ENCODE data around the gene PEX16. TPM values are rescaled to one million over a fixed set of nuclear protein-coding genes. Genes with fewer than 3 reads are reported as not detected.
A peak's percentile ranks its signal among the peaks of the same experiment; 100 is the strongest.

Gene PEX16
- total and polyA plus RNA-seq, 2 of the 13 experiments (the other 11 are each of a cell fraction or from before 2014, with no cell fraction given) = 12.5 to 21.8 TPM

DNA sequence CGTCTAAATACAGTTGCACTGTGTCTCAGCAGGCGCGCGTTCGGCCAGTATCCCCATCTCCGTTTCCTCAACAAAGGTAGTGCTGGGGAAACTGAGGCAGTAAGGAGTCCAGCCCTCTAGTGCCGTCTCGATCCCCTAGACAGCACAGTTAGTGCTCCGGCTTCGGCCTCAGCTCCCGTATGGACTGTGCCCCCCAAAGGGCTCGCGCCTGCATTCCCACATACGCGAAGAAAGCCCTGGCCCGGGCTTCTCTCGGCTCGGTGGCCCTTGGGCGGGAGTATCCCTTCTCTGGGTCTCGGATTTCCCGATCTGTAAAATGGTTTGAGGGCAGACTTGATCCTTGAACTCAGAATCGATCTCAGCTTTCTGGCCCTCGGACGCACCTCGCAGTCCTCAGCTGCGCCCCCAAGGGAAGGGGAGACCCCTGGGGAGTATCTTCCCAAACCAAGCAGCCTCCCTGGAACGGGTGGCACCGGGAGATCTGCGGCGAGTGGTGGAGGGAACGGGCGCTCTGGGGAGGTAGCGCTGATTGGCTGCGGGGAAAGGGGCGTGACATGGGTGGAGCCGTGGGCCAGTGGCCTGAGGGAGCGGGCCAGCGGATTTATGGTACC is 759 bp upstream of the PEX16 start (continued):
- no peak; the same call in 1 of the 2 replicates for TF ChIP-seq HDAC1 (CRISPR knock-in tag; IDR thresholded peaks at IDR 0.05)
- peak; percentile 27; the same call in 1 of the 2 replicates for TF ChIP-seq ZNF614 (CRISPR knock-in tag; IDR thresholded peaks at IDR 0.05; ENCODE audit: borderline replicate concordance)
- no peak for TF ChIP-seq ZEB1 (IDR thresholded peaks at IDR 0.05; ENCODE audit: insufficient replicate concordance, low read depth)
- no peak for TF ChIP-seq STAT5B (CRISPR knock-in tag; IDR thresholded peaks at IDR 0.05)
- TF ChIP-seq ZNF878 (CRISPR knock-in tag; IDR thresholded peaks at IDR 0.05) = no peak
- peak; percentile 31; the same call in 1 of the 2 replicates for TF ChIP-seq ZNF563 (CRISPR knock-in tag; IDR thresholded peaks at IDR 0.05)
- 0 out of 2 replicates have a peak, but pooled peaks have one; percentile 44 for TF ChIP-seq REL (CRISPR knock-in tag; conservative IDR thresholded peaks at IDR 0.05)
- TF ChIP-seq TGIF2 (CRISPR knock-in tag; IDR thresholded peaks at IDR 0.05) = peak; percentile 22; the same call in 1 of the 2 replicates
- TF ChIP-seq ZNF329 (CRISPR knock-in tag; IDR thresholded peaks at IDR 0.05; ENCODE audit: low read depth) = no peak
- peak; percentile 42; the same call in 1 of the 2 replicates for TF ChIP-seq HES4 (CRISPR knock-in tag; IDR thresholded peaks at IDR 0.05; ENCODE audit: borderline replicate concordance)
- TF ChIP-seq, protein P1, sequence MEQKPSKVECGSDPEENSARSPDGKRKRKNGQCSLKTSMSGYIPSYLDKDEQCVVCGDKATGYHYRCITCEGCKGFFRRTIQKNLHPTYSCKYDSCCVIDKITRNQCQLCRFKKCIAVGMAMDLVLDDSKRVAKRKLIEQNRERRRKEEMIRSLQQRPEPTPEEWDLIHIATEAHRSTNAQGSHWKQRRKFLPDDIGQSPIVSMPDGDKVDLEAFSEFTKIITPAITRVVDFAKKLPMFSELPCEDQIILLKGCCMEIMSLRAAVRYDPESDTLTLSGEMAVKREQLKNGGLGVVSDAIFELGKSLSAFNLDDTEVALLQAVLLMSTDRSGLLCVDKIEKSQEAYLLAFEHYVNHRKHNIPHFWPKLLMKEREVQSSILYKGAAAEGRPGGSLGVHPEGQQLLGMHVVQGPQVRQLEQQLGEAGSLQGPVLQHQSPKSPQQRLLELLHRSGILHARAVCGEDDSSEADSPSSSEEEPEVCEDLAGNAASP (CRISPR knock-in tag; IDR thresholded peaks at IDR 0.05; ENCODE audit: borderline replicate concordance) = no peak
- peak; percentile 45 for TF ChIP-seq U2AF1 (optimal IDR thresholded peaks at IDR 0.05; ENCODE audit: low read depth, low read length)
- TF ChIP-seq POLR2AphosphoS5 (IDR thresholded peaks at IDR 0.05; ENCODE audit: low read depth, low read length) = peak; percentile 88
- TF ChIP-seq NCOA1 (CRISPR knock-in tag; IDR thresholded peaks at IDR 0.05) = no peak
- TF ChIP-seq, protein P2, sequence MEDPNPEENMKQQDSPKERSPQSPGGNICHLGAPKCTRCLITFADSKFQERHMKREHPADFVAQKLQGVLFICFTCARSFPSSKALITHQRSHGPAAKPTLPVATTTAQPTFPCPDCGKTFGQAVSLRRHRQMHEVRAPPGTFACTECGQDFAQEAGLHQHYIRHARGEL (CRISPR knock-in tag; IDR thresholded peaks at IDR 0.05) = 0 out of 2 replicates have a peak, but pooled peaks have one; percentile 80
- TF ChIP-seq SIN3A (IDR thresholded peaks at IDR 0.05; ENCODE audit: borderline replicate concordance, low read depth, low read length) = peak; percentile 74; the same call in 1 of the 2 replicates
- no peak; the same call in 1 of the 2 replicates for TF ChIP-seq KLF6 (CRISPR knock-in tag; IDR thresholded peaks at IDR 0.05)
- no peak for TF ChIP-seq ZNF326 (CRISPR knock-in tag; IDR thresholded peaks at IDR 0.05; ENCODE audit: borderline replicate concordance)
- no peak for TF ChIP-seq ISL2 (CRISPR knock-in tag; IDR thresholded peaks at IDR 0.05)
- peak; percentile 50 for TF ChIP-seq ZNF317 (CRISPR knock-in tag; IDR thresholded peaks at IDR 0.05)
- TF ChIP-seq SP5 (CRISPR knock-in tag; IDR thresholded peaks at IDR 0.05; ENCODE audit: borderline replicate concordance, low read depth) = no peak; the same call in 1 of the 2 replicates
- TF ChIP-seq ZNF350 (CRISPR knock-in tag; IDR thresholded peaks at IDR 0.05; ENCODE audit: borderline replicate concordance, low read depth) = no peak; the same call in 1 of the 2 replicates
- TF ChIP-seq NFKB2 (CRISPR knock-in tag; IDR thresholded peaks at IDR 0.05; ENCODE audit: borderline replicate concordance) = no peak; the same call in 1 of the 2 replicates
- TF ChIP-seq KDM5B (CRISPR knock-in tag; IDR thresholded peaks at IDR 0.05; ENCODE audit: borderline replicate concordance) = no peak; the same call in 1 of the 2 replicates
- peak; percentile 59 for TF ChIP-seq HIVEP1 (CRISPR knock-in tag; IDR thresholded peaks at IDR 0.05)
- no peak for TF ChIP-seq PHF5A (CRISPR knock-in tag; IDR thresholded peaks at IDR 0.05; ENCODE audit: low read depth, unreplicated experiment)
- peak; percentile 38; the same call in 1 of the 2 replicates for TF ChIP-seq ZNF550 (CRISPR knock-in tag; IDR thresholded peaks at IDR 0.05; ENCODE audit: borderline replicate concordance)
- TF ChIP-seq SOX6 (IDR thresholded peaks at IDR 0.05) = no peak
- peak; percentile 49 for TF ChIP-seq SOX6 (CRISPR knock-in tag; IDR thresholded peaks at IDR 0.05)
- 0 out of 2 replicates have a peak, but pooled peaks have one; percentile 23 for TF ChIP-seq NFATC3 (CRISPR knock-in tag; IDR thresholded peaks at IDR 0.05)
- 0 out of 2 replicates have a peak, but pooled peaks have one; percentile 28 for TF ChIP-seq ZNF619 (CRISPR knock-in tag; IDR thresholded peaks at IDR 0.05)
- no peak for TF ChIP-seq ZFP90 (CRISPR knock-in tag; IDR thresholded peaks at IDR 0.05; ENCODE audit: borderline replicate concordance)
